Endodermal cell (in vitro differentiated cells): ENCODE results near the gene KIF6. TPM values are rescaled to one million over a fixed set of nuclear protein-coding genes. Genes with fewer than 3 reads are reported as not detected.
"Not testable (repeated sequence)": the region's sequence is repeated elsewhere in the genome, so short reads cannot be mapped to it uniquely, and the experiment has no call there.

Experiments
- DNase-seq: peaks from one replicate; pipeline ENCODE4 v3.0.0-alpha.2; 2017
- H3K27ac ChIP-seq: 2 replicates; pipeline ENCODE4 v1.5.1; 2013; ENCODE audit warnings: mild to moderate bottlenecking, low read depth, low read length, moderate library complexity
- H3K27me3 ChIP-seq: 2 replicates; pipeline ENCODE4 v1.6.1; 2013; ENCODE audit warnings: mild to moderate bottlenecking, low read length, moderate library complexity; ENCODE audit not compliant: insufficient read depth, control insufficient read depth, poor library complexity, severe bottlenecking
- H3K36me3 ChIP-seq: 2 replicates; pipeline ENCODE4 v1.7.0; 2013; ENCODE audit warnings: mild to moderate bottlenecking, low read length, moderate library complexity; ENCODE audit not compliant: control insufficient read depth, insufficient read depth
- H3K4me1 ChIP-seq: one replicate; pipeline ENCODE4 v1.7.0; 2013; ENCODE audit warnings: low read length; ENCODE audit not compliant: control insufficient read depth, insufficient read depth
- H3K4me3 ChIP-seq: 2 replicates; pipeline ENCODE4 v1.5.1; 2013; ENCODE audit warnings: mild to moderate bottlenecking, low read length, moderate library complexity
- H3K9ac ChIP-seq: 2 replicates; pipeline ENCODE4 v1.6.1; 2013; ENCODE audit warnings: mild to moderate bottlenecking, low read length, moderate library complexity; ENCODE audit not compliant: poor library complexity, severe bottlenecking; ENCODE audit errors: extremely low read depth
- H3K9me3 ChIP-seq: 2 replicates; pipeline ENCODE4 v1.6.1; 2013; ENCODE audit warnings: mild to moderate bottlenecking, low read length, moderate library complexity; ENCODE audit not compliant: control insufficient read depth
- H3K27ac Mint-ChIP-seq: 2 replicates; pipeline ENCODE4 v1.8.0; 2020; ENCODE audit warnings: mixed read lengths
- H3K27me3 Mint-ChIP-seq: 2 replicates; pipeline ENCODE4 v1.8.0; 2021; ENCODE audit warnings: mild to moderate bottlenecking, mixed read lengths; ENCODE audit not compliant: insufficient read depth
- H3K36me3 Mint-ChIP-seq: 2 replicates; pipeline ENCODE4 v1.8.0; 2020; ENCODE audit warnings: low read depth, mixed read lengths
- H3K4me1 Mint-ChIP-seq: 2 replicates; pipeline ENCODE4 v1.8.0; 2020; ENCODE audit warnings: mixed read lengths
- H3K4me3 Mint-ChIP-seq: 2 replicates; pipeline ENCODE4 v1.8.0; 2020; ENCODE audit warnings: mild to moderate bottlenecking, moderate library complexity, mixed read lengths
- H3K9me3 Mint-ChIP-seq: 2 replicates; pipeline ENCODE4 v1.8.0; 2020; ENCODE audit warnings: mild to moderate bottlenecking, mixed read lengths
- CTCF ChIP-seq: fragments of 200-600 bp; sonication (generic); conservative IDR thresholded peaks from 2 replicates; pipeline ENCODE4 v1.5.0; 2021; ENCODE audit warnings: antibody characterized with exemption, mild to moderate bottlenecking
- WGBS, 2 experiments: methylation state at CpG; one replicate each; pipeline versions ENCODE4 v1.1.5 to v1.1.7; 2013; ENCODE audit warnings: missing lambda C conversion rate in 2 of 2, mixed read lengths in 1 of 2; ENCODE audit not compliant: insufficient coverage in 1 of 2, insufficient read length in 1 of 2; 5-methylcytosine and 5-hydroxymethylcytosine counted together
- total RNA-seq, 2 donors: library from RNA; stranded (reverse); fragmentation: NEBNext Ultra II Directional in 1 of 2; extraction: Animal tissue kit (Norgen Biotek cat#: 25700) in 1 of 2; gene quantifications; 2 replicates in 1 of 2; 3 replicates in 1 of 2; pipeline ENCODE4 v1.2.1, GENCODE V29; 2021

KIF6 gene
- total RNA-seq, 2 donors from 2014 or later: 0.62 to 1.1 TPM

DNA sequence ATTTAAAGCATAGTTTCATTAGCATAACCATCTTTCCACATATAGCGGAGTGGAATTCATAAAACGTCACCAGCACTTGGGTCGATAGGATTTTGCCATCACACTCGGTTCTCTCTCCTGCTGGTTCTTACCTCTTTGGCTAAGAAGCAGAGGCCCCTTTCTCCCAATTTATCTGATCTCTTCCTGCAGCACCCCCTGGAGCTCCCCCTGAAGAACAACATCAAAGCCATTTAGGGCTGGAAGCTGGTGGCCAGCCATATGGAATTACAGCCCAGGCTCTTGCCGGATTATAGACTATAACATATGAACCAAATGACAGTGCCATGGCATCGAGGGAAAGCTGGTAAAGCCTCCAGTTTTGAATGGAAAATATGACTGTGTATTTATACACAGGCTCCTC lies 6.4 kb upstream of the KIF6 start:
- Mint-ChIP-seq H3K36me3 (no peaks in the 10 kb centered on the region), H3K9me3 (peaks cover 11% of the 10 kb centered on the region), H3K27me3 (peaks cover 3% of the 10 kb centered on the region), H3K4me3 (no peak overlapping the region), H3K27ac (no peak overlapping the region), H3K4me1 (peaks cover 11% of the 10 kb centered on the region)
- Histone ChIP-seq H3K36me3 (no peaks in the 10 kb centered on the region), H3K27ac (no peak overlapping the region), H3K9me3 (peaks cover 5% of the 10 kb centered on the region), H3K9ac (no peak overlapping the region), H3K4me1 (no peaks in the 10 kb centered on the region), H3K4me3 (no peak overlapping the region), H3K27me3 (no peaks in the 10 kb centered on the region)
- DNase-seq: peak; percentile 61
- TF ChIP-seq CTCF: peak; percentile 70
- WGBS, 2 experiments: 81 to 90% methylated on average over 4 to 6 of the region's 6 CpGs

- no peak overlapping the region for H3K4me3 ChIP-seq
- no peak for DNase-seq
- no peak for TF ChIP-seq CTCF
- H3K27ac Mint-ChIP-seq: no peak overlapping the region
- no peak overlapping the region for H3K9ac ChIP-seq
- H3K36me3 ChIP-seq: no peaks in the 10 kb centered on the region
- no peaks in the 10 kb centered on the region for H3K36me3 Mint-ChIP-seq
- H3K9me3 Mint-ChIP-seq: no peaks in the 10 kb centered on the region
- peaks cover 11% of the 10 kb centered on the region for H3K4me1 Mint-ChIP-seq
- no peaks in the 10 kb centered on the region for H3K4me1 ChIP-seq
- H3K27me3 ChIP-seq: no peaks in the 10 kb centered on the region
- peaks cover 3% of the 10 kb centered on the region for H3K27me3 Mint-ChIP-seq
- no peak overlapping the region for H3K27ac ChIP-seq
- no peaks in the 10 kb centered on the region for H3K9me3 ChIP-seq
- no peak overlapping the region for H3K4me3 Mint-ChIP-seq
Measured at GRCh38 chr6:39729945-39730344, 4.7 kb upstream of the KIF6 start.

- Mint-ChIP-seq H3K36me3 (no peaks in the 10 kb centered on the region), H3K27me3 (peaks cover 6% of the 10 kb centered on the region), H3K27ac (peak overlapping the region; percentile 35), H3K9me3 (no peaks in the 10 kb centered on the region), H3K4me1 (peaks cover 3% of the 10 kb centered on the region), H3K4me3 (peak overlapping the region; percentile 91)
- H3K36me3 ChIP-seq: no peaks in the 10 kb centered on the region
- no peak overlapping the region for H3K27ac ChIP-seq
- 74 to 83% methylated on average over 12 to 14 of the region's 14 CpGs for WGBS, 2 experiments
- H3K27me3 ChIP-seq: no peaks in the 10 kb centered on the region
- no peak for TF ChIP-seq CTCF
- no peaks in the 10 kb centered on the region for H3K9me3 ChIP-seq
- peak overlapping the region; percentile 68 for H3K4me3 ChIP-seq
- H3K4me1 ChIP-seq: no peaks in the 10 kb centered on the region
- DNase-seq: no peak
- H3K9ac ChIP-seq: no peak overlapping the region
Measured at GRCh38 chr6:39725632-39725997, 407 bp upstream of the KIF6 start.

DNA sequence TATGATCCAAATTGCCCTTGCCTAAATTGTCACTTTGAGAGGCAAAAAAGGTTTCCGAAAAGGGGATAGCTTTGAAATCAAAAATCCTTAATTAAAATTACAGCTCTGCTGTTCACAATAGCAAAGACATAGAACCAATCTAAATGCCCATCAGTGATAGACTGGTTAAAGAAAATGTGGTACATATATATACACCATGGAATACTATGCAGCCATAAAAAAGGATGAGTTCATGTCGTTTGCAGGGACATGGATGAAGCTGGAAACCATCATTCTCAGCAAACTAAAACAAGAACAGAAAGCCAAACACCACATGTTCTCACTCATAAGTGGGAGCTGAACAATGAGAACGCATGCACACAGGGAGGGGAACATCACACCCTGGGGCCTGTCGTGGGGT lies 1.9 kb downstream of the KIF6 start:
- not testable (repeated sequence) for H3K27ac ChIP-seq, H3K4me1 ChIP-seq, H3K4me3 Mint-ChIP-seq, H3K36me3 Mint-ChIP-seq, H3K27me3 Mint-ChIP-seq, H3K4me3 ChIP-seq, H3K9me3 ChIP-seq, H3K9me3 Mint-ChIP-seq, DNase-seq, H3K9ac ChIP-seq, H3K4me1 Mint-ChIP-seq, H3K36me3 ChIP-seq, H3K27me3 ChIP-seq, H3K27ac Mint-ChIP-seq
- WGBS, 2 experiments: 94 to 95% methylated on average over 2 to 4 of the region's 4 CpGs
